ENCODE results near the gene TPRKB. TPM values are rescaled to one million over a fixed set of nuclear protein-coding genes. Genes with fewer than 3 reads are reported as not detected.
"Not testable (repeated sequence)": the region's sequence is repeated elsewhere in the genome, so short reads cannot be mapped to it uniquely, and the experiment has no call there.

Gene TPRKB
- total RNA-seq, 2 donors from 2014 or later = 18.9 to 26.5 TPM

- no peak for DNase-seq (ENCODE audit: low spot score)
- ATAC-seq (ENCODE audit: insufficient number of reproducible peaks, low FRiP score, low read depth) = no peak
- TF ChIP-seq, protein P1, sequence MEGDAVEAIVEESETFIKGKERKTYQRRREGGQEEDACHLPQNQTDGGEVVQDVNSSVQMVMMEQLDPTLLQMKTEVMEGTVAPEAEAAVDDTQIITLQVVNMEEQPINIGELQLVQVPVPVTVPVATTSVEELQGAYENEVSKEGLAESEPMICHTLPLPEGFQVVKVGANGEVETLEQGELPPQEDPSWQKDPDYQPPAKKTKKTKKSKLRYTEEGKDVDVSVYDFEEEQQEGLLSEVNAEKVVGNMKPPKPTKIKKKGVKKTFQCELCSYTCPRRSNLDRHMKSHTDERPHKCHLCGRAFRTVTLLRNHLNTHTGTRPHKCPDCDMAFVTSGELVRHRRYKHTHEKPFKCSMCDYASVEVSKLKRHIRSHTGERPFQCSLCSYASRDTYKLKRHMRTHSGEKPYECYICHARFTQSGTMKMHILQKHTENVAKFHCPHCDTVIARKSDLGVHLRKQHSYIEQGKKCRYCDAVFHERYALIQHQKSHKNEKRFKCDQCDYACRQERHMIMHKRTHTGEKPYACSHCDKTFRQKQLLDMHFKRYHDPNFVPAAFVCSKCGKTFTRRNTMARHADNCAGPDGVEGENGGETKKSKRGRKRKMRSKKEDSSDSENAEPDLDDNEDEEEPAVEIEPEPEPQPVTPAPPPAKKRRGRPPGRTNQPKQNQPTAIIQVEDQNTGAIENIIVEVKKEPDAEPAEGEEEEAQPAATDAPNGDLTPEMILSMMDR (IDR thresholded peaks at IDR 0.05) = no peak
- Histone ChIP-seq H3K36me3 (no peaks in the 10 kb centered on the region), H3K27me3 (replicated peaks; ENCODE audit: insufficient read depth) (no peaks in the 10 kb centered on the region), H3K4me1 (ENCODE audit: control insufficient read depth in 1 of 2, low read depth in 2 of 2) (no peaks in the 10 kb centered on the region), H3K9me3 (no peaks in the 10 kb centered on the region), H3K27ac (no peak overlapping the region), H3K4me3 (no peak overlapping the region)
Observed at GRCh38 chr2:73700131-73700611, 37.0 kb downstream of the TPRKB start.

GRCh38 chr2:73699437-73699836, 37.7 kb downstream of the TPRKB start:
- ATAC-seq (ENCODE audit: insufficient number of reproducible peaks, low FRiP score, low read depth) = no peak
- DNase-seq (ENCODE audit: low spot score) = no peak
- H3K9me3 ChIP-seq = no peaks in the 10 kb centered on the region

GRCh38 chr2:73698101-73698500, 39.0 kb downstream of the TPRKB start:
- Histone ChIP-seq H3K36me3 (no peaks in the 10 kb centered on the region), H3K9me3 (no peaks in the 10 kb centered on the region), H3K27me3 (replicated peaks; ENCODE audit: insufficient read depth) (no peaks in the 10 kb centered on the region), H3K4me3 (no peak overlapping the region), H3K27ac (no peak overlapping the region), H3K4me1 (ENCODE audit: control insufficient read depth in 1 of 2, low read depth in 2 of 2) (no peaks in the 10 kb centered on the region)
- DNase-seq (ENCODE audit: low spot score) = no peak
- ATAC-seq (ENCODE audit: insufficient number of reproducible peaks, low FRiP score, low read depth) = no peak
- TF ChIP-seq, protein P1 (IDR thresholded peaks at IDR 0.05) = no peak

More at GRCh38 chr2:73699437-73699836, 37.7 kb downstream of the TPRKB start:
- H3K27me3 ChIP-seq (replicated peaks; ENCODE audit: insufficient read depth) = no peaks in the 10 kb centered on the region
- H3K4me1 ChIP-seq (ENCODE audit: control insufficient read depth in 1 of 2, low read depth in 2 of 2) = no peaks in the 10 kb centered on the region
- H3K27ac ChIP-seq = no peak overlapping the region
- no peaks in the 10 kb centered on the region for H3K36me3 ChIP-seq
- no peak overlapping the region for H3K4me3 ChIP-seq
- TF ChIP-seq, protein P1 (IDR thresholded peaks at IDR 0.05) = no peak

DNA sequence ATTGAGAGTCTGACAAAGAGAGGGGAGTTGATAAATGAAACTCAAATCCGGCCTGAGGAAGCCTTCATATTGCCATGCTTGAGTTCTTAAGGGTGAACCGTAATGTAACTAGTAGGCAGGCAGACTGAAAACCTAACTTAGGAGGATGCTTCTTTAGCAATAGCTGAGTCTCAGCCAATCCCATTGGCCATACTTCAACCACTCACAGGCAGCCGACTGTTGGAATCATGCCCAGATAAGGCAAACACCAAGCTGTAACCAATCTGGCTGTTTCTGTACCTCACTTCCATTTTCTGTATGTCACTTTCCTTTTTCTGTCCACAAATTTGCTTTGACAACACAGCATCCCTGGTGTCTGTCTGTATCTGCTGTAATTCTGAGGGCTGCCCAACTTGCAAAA, 39.5 kb downstream of the TPRKB start:
- Histone ChIP-seq H3K9me3 (no peaks in the 10 kb centered on the region), H3K4me1 (ENCODE audit: control insufficient read depth in 1 of 2, low read depth in 2 of 2) (no peaks in the 10 kb centered on the region), H3K27me3 (replicated peaks; ENCODE audit: insufficient read depth) (no peaks in the 10 kb centered on the region), H3K36me3 (no peaks in the 10 kb centered on the region), H3K4me3 (no peak overlapping the region), H3K27ac (no peak overlapping the region)
- DNase-seq (ENCODE audit: low spot score) = no peak
- TF ChIP-seq, protein P1 (IDR thresholded peaks at IDR 0.05) = no peak
- no peak for ATAC-seq (ENCODE audit: insufficient number of reproducible peaks, low FRiP score, low read depth)

DNA sequence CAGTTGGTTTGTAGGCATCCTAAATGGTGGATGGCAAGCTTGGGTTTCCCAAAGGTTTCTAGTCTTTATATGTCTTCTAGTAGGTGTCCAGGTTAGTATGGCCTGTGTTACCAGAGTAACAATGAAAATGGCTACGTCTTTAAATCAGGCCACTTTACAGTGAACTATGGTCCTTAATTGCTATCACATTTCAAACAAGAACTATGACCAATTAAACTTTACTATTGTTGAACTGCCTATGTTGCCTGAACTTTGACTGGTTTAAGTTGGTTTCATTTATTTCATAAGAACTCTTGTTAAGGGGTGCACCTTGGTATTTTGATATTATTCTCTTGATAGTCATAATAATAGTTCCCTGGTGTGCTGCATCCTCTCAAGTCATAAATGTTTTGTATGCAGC, 40.2 kb downstream of the TPRKB start:
- not testable (repeated sequence) for ATAC-seq (ENCODE audit: insufficient number of reproducible peaks, low FRiP score, low read depth); DNase-seq (ENCODE audit: low spot score); H3K27me3 ChIP-seq (replicated peaks; ENCODE audit: insufficient read depth); H3K27ac ChIP-seq; H3K9me3 ChIP-seq; H3K36me3 ChIP-seq; H3K4me3 ChIP-seq; H3K4me1 ChIP-seq (ENCODE audit: control insufficient read depth in 1 of 2, low read depth in 2 of 2)

DNA sequence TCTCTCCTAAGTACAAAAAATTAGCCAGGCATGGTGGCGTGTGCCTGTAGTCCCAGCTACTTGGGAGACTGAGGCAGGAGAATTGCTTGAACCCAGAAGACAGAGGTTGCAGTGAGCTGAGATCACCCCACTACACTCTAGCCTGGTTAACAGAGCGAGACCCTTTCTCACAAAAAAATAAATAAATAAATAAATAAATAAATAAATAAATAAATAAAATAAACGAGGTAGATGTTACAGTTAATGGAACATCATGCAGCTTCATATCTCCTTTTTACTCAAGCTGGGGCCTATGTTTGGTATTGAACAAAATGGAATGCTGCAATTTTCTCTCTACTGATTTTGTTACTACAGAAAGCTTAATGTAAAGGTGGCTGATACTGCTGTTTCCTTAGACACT, 40.6 kb downstream of the TPRKB start:
- H3K4me3 ChIP-seq; ATAC-seq (ENCODE audit: insufficient number of reproducible peaks, low FRiP score, low read depth); H3K27ac ChIP-seq; DNase-seq (ENCODE audit: low spot score); H3K9me3 ChIP-seq; H3K36me3 ChIP-seq; H3K4me1 ChIP-seq (ENCODE audit: control insufficient read depth in 1 of 2, low read depth in 2 of 2); H3K27me3 ChIP-seq (replicated peaks; ENCODE audit: insufficient read depth): not testable (repeated sequence)

Measured in thoracic aorta (tissue), 2 donors.